Stimulated activated CD8-positive, alpha-beta memory T cell treated with anti-CD3 and anti-CD28 coated beads, Interleukin-4, amount 100 ng/mL, for 24 hours (primary cell): ENCODE data around the gene THAP3.

Experiments
- DNase-seq: peaks from one replicate; pipeline ENCODE4 v3.0.0-alpha.2; 2020; ENCODE audit warnings: low read depth

THAP3 gene

GRCh38 chr1:6624710-6625583, at the start of gene THAP3:
THAP3 (plus strand) TSS chr1:6624868; CDS start chr1:6625219, 351 bp downstream.
- DNase-seq: peak; percentile 84

- DNase-seq: no peak
Observed at GRCh38 chr1:6577831-6578525, 46.7 kb upstream of the THAP3 start.

- no peak for DNase-seq
Observed at GRCh38 chr1:6578624-6579373, 45.9 kb upstream of the THAP3 start.

GRCh38 chr1:6579374-6580118, 45.1 kb upstream of the THAP3 start, which contains the start of gene ZBTB48:
ZBTB48 (plus strand) TSS chr1:6579994; CDS start chr1:6580610, 616 bp downstream.
- peak; percentile 97 for DNase-seq

- DNase-seq: no peak
Observed at GRCh38 chr1:6580119-6580592, 44.5 kb upstream of the THAP3 start.

- DNase-seq: no peak
Observed at GRCh38 chr1:6580593-6581409, 43.9 kb upstream of the THAP3 start.

- DNase-seq: no peak
Observed at GRCh38 chr1:6581561-6582305, 42.9 kb upstream of the THAP3 start.

- no peak for DNase-seq
Observed at GRCh38 chr1:6582370-6582769, 42.3 kb upstream of the THAP3 start.

- no peak for DNase-seq
Observed at GRCh38 chr1:6584126-6585080, 40.3 kb upstream of the THAP3 start.

GRCh38 chr1:6585081-6585722, 39.5 kb upstream of the THAP3 start:
- no peak for DNase-seq

- no peak for DNase-seq
Observed at GRCh38 chr1:6585841-6586240, 38.8 kb upstream of the THAP3 start.

- no peak for DNase-seq
Observed at GRCh38 chr1:6586404-6586816, 38.3 kb upstream of the THAP3 start.

GRCh38 chr1:6587261-6588005, 37.2 kb upstream of the THAP3 start:
- DNase-seq: no peak

GRCh38 chr1:6588128-6588892, 36.4 kb upstream of the THAP3 start:
- no peak for DNase-seq

- no peak for DNase-seq
Observed at GRCh38 chr1:6588893-6589520, 35.7 kb upstream of the THAP3 start.

GRCh38 chr1:6590046-6590445, 34.6 kb upstream of the THAP3 start:
- no peak for DNase-seq
